Esophagus (tissue), 2 donors: ENCODE measurements around the gene FAM83C. TPM values are rescaled to one million over a fixed set of nuclear protein-coding genes. Genes with fewer than 3 reads are reported as not detected.

Source experiments
- H3K27ac ChIP-seq, 2 donors: one replicate each; pipeline ENCODE4 v1.5.1; 2013; ENCODE audit warnings: low read depth in 2 of 2, mild to moderate bottlenecking in 2 of 2, inconsistent platforms in 1 of 2, low read length in 1 of 2, moderate library complexity in 1 of 2
- H3K27me3 ChIP-seq, 2 donors: one replicate each; pipeline ENCODE4 v1.6.1; 2013; ENCODE audit warnings: low read length in 2 of 2, control low read depth in 1 of 2, mild to moderate bottlenecking in 1 of 2; ENCODE audit not compliant: insufficient read depth in 2 of 2, control insufficient read depth in 1 of 2
- H3K36me3 ChIP-seq, 2 donors: one replicate each; pipeline ENCODE4 v1.6.1; 2013; ENCODE audit warnings: low read length in 1 of 2; ENCODE audit not compliant: control insufficient read depth in 2 of 2, insufficient read depth in 2 of 2
- H3K4me1 ChIP-seq, 2 donors: one replicate each; pipeline ENCODE4 v1.6.1; 2013; ENCODE audit warnings: low read length in 1 of 2; ENCODE audit not compliant: control insufficient read depth in 2 of 2, insufficient read depth in 2 of 2
- H3K4me3 ChIP-seq, 2 donors: one replicate each; pipeline ENCODE4 v1.5.1; 2013; ENCODE audit warnings: low read length in 2 of 2, mild to moderate bottlenecking in 2 of 2, low read depth in 1 of 2, moderate library complexity in 1 of 2
- H3K9me3 ChIP-seq, 2 donors: one replicate each; pipeline ENCODE4 v1.6.1; 2013; ENCODE audit warnings: mild to moderate bottlenecking in 2 of 2, low read depth in 1 of 2, low read length in 1 of 2, moderate library complexity in 1 of 2; ENCODE audit not compliant: control insufficient read depth in 2 of 2, insufficient read depth in 1 of 2
- WGBS, 2 donors: extraction: QIAGEN DNeasy Blood & Tissue Kit; methylation state at CpG; one replicate each; pipeline ENCODE4 v1.1.7; 2013; 5-methylcytosine and 5-hydroxymethylcytosine counted together
- polyA plus RNA-seq, 2 donors: library from polyadenylated mRNA; stranded (reverse); fragments of 200-250 nt; gene quantifications; one replicate each; pipeline ENCODE4 v1.2.3, GENCODE V29; 2013
- donor health status: healthy with polysubstance abuse.
- donor health status: Bipolar disorder and iron deficiency.

Gene FAM83C
- polyA plus RNA-seq, 2 donors, result 32.3 to 35.9 TPM

- WGBS, 2 donors, result 51% methylated on average over 2 of the region's 2 CpGs
Measured at GRCh38 chr20:35243986-35244385, 48.2 kb downstream of the FAM83C start.

GRCh38 chr20:35243317-35243716 lies 48.9 kb downstream of the FAM83C start:
- no peaks in the 10 kb centered on the region for H3K9me3 ChIP-seq
- 64 to 70% methylated on average over 2 of the region's 2 CpGs for WGBS, 2 donors

More at GRCh38 chr20:35243986-35244385, 48.2 kb downstream of the FAM83C start:
- Histone ChIP-seq H3K4me3 (no peak overlapping the region), H3K27ac (no peak overlapping the region), H3K36me3 (no peaks in the 10 kb centered on the region), H3K27me3 (no peaks in the 10 kb centered on the region), H3K4me1 (no peaks in the 10 kb centered on the region), H3K9me3 (no peaks in the 10 kb centered on the region)

DNA sequence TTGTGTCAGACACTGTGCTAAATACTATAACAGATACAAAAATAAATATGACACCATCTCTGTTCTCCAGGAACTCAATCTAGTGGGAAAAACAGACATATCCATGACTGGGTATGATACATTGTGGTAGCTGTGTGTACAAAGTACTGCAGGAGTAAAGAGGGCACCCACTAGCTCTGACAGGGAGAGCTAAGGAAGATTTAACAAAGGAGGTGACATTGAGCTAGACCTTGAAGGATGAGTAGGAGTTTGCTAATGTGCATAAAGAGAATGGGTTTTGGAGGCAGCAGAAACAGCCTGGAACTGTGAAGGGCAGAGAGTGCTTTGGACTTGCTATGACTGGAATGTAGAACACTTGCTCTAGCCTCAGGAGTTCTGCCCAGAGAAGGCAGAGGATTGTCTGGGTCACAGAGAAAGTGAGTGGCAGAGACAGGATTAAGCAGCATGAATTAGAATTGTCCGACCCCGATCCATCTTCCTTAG lies 51.4 kb downstream of the FAM83C start:
- Histone ChIP-seq H3K27me3 (no peaks in the 10 kb centered on the region), H3K9me3 (no peaks in the 10 kb centered on the region), H3K36me3 (no peaks in the 10 kb centered on the region), H3K4me3 (no peak overlapping the region), H3K4me1 (no peaks in the 10 kb centered on the region), H3K27ac (no peak overlapping the region)
- 79 to 87% methylated on average over 2 of the region's 2 CpGs for WGBS, 2 donors

More at GRCh38 chr20:35243317-35243716, 48.9 kb downstream of the FAM83C start:
- Histone ChIP-seq H3K27ac (no peak overlapping the region), H3K4me1 (no peaks in the 10 kb centered on the region), H3K4me3 (no peak overlapping the region), H3K36me3 (no peaks in the 10 kb centered on the region), H3K27me3 (no peaks in the 10 kb centered on the region)

- no peak overlapping the region for H3K27ac ChIP-seq
- 69 to 76% methylated on average over 5 of the region's 5 CpGs for WGBS, 2 donors
- H3K4me1 ChIP-seq, result no peaks in the 10 kb centered on the region
- H3K4me3 ChIP-seq, result no peak overlapping the region
- no peaks in the 10 kb centered on the region for H3K27me3 ChIP-seq
- no peaks in the 10 kb centered on the region for H3K36me3 ChIP-seq
- H3K9me3 ChIP-seq, result no peaks in the 10 kb centered on the region
Measured at GRCh38 chr20:35240083-35240810, 52.0 kb downstream of the FAM83C start.

- 86 to 93% methylated on average over 5 of the region's 5 CpGs for WGBS, 2 donors
- H3K4me1 ChIP-seq, result no peaks in the 10 kb centered on the region
- H3K9me3 ChIP-seq, result no peaks in the 10 kb centered on the region
- no peaks in the 10 kb centered on the region for H3K36me3 ChIP-seq
- H3K27me3 ChIP-seq, result no peaks in the 10 kb centered on the region
- H3K27ac ChIP-seq, result no peak overlapping the region
- H3K4me3 ChIP-seq, result no peak overlapping the region
Measured at GRCh38 chr20:35238735-35239134, 53.5 kb downstream of the FAM83C start.

DNA sequence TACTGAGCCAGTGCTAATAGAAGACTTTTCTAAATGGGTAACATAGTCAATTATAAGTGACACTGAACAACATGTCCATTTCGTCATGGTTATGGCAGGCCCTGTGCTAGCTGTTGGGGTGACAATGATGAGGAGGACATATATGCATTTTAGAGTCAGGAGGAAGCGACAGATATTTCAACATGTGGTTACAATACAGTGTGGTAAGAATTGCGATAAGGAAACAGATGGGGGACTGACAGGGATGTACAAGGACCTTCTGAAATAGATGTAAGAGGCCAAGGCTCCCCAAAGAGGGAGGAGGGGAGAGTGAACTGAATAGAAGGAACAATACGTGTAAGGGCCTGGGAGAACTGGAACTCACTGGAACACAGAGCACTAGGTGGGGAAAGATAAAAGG lies 54.1 kb downstream of the FAM83C start:
- Histone ChIP-seq H3K36me3 (no peaks in the 10 kb centered on the region), H3K4me1 (no peaks in the 10 kb centered on the region), H3K27ac (no peak overlapping the region), H3K4me3 (no peak overlapping the region), H3K27me3 (no peaks in the 10 kb centered on the region), H3K9me3 (no peaks in the 10 kb centered on the region)
- WGBS, 2 donors, result 83 to 89% methylated on average over 4 of the region's 4 CpGs

GRCh38 chr20:35237486-35237885 lies 54.7 kb downstream of the FAM83C start:
- H3K27me3 ChIP-seq, result no peaks in the 10 kb centered on the region
- no peak overlapping the region for H3K27ac ChIP-seq
- H3K4me3 ChIP-seq, result no peak overlapping the region
- H3K4me1 ChIP-seq, result no peaks in the 10 kb centered on the region
- no peaks in the 10 kb centered on the region for H3K36me3 ChIP-seq
- H3K9me3 ChIP-seq, result no peaks in the 10 kb centered on the region

- 90 to 94% methylated on average over 6 of the region's 6 CpGs for WGBS, 2 donors
- Histone ChIP-seq H3K36me3 (no peaks in the 10 kb centered on the region), H3K4me1 (no peaks in the 10 kb centered on the region), H3K27ac (no peak overlapping the region), H3K27me3 (no peaks in the 10 kb centered on the region), H3K9me3 (no peaks in the 10 kb centered on the region), H3K4me3 (no peak overlapping the region)
Measured at GRCh38 chr20:35235881-35236280, 56.3 kb downstream of the FAM83C start.
